MV-4-11 (cell line): ENCODE results near the gene USP17L13.
"Not testable (repeated sequence)": the region's sequence is repeated elsewhere in the genome, so short reads cannot be mapped to it uniquely, and the experiment has no call there.

ENCODE experiments used
- DNase-seq: peaks from one replicate; lab custom pipeline; 2025; lab: John Stamatoyannopoulos, UW

Gene USP17L13, protein sequence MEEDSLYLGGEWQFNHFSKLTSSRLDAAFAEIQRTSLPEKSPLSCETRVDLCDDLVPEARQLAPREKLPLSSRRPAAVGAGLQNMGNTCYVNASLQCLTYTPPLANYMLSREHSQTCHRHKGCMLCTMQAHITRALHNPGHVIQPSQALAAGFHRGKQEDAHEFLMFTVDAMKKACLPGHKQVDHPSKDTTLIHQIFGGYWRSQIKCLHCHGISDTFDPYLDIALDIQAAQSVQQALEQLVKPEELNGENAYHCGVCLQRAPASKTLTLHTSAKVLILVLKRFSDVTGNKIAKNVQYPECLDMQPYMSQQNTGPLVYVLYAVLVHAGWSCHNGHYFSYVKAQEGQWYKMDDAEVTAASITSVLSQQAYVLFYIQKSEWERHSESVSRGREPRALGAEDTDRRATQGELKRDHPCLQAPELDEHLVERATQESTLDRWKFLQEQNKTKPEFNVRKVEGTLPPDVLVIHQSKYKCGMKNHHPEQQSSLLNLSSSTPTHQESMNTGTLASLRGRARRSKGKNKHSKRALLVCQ

DNA sequence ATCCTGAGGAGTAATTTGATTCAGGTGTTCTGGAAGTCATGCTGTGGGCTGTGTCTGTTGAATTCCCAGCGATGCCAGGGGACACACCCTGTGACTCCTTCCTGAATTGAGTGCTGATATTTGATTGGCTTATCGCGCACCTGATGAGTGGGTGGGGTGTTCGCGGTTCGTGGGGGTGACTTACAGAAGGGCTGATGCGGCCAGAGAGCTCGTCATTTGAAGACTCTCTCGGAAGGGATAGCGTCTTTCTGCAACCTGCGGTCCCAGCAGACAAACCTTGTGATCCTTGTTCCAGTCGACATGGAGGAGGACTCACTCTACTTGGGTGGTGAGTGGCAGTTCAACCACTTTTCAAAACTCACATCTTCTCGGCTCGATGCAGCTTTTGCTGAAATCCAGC lies at the start of gene USP17L13:
TSS of gene USP17L13 (plus strand) at position 301 of the 400 bp plus-strand sequence. CDS start at position 301, 0 bp downstream.
- DNase-seq = not testable (repeated sequence)

DNA sequence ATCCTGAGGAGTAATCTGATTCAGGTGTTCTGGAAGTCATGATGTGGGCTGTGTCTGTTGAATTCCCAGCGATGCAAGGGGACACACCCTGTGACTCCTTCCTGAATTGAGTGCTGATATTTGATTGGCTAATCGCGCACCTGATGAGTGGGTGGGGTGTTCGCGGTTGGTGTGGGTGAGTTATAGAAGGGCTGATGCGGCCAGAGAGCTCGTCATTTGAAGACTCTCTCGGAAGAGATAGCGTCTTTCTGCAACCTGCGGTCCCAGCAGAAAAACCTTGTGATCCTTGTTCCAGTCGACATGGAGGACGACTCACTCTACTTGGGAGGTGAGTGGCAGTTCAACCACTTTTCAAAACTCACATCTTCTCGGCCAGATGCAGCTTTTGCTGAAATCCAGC lies 14.3 kb upstream of the USP17L13 start, which contains the start of gene USP17L10:
TSS of gene USP17L10 (plus strand) at position 301 of the 400 bp plus-strand sequence. CDS start at position 301, 0 bp downstream.
- DNase-seq = not testable (repeated sequence)

- DNase-seq = not testable (repeated sequence)
Observed at GRCh38 chr4:9214701-9215100, 10.0 kb upstream of the USP17L13 start.

DNA sequence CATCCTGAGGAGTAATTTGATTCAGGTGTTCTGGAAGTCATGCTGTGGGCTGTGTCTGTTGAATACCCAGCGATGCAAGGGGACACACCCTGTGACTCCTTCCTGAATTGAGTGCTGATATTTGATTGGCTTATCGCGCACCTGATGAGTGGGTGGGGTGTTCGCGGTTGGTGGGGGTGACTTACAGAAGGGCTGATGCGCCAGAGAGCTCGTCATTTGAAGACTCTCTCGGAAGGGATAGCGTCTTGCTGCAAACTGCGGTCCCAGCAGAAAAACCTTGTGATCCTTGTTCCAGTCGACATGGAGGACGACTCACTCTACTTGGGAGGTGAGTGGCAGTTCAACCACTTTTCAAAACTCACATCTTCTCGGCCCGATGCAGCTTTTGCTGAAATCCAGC lies 9.6 kb upstream of the USP17L13 start, which contains the start of gene USP17L11:
TSS of gene USP17L11 (plus strand) at position 301 of the 400 bp plus-strand sequence. CDS start at position 301, 0 bp downstream.
- DNase-seq = not testable (repeated sequence)

DNA sequence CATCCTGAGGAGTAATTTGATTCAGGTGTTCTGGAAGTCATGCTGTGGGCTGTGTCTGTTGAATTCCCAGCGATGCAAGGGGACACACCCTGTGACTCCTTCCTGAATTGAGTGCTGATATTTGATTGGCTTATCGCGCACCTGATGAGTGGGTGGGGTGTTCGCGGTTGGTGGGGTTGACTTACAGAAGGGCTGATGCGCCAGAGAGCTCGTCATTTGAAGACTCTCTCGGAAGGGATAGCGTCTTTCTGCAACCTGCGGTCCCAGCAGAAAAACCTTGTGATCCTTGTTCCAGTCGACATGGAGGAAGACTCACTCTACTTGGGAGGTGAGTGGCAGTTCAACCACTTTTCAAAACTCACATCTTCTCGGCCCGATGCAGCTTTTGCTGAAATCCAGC lies 4.8 kb upstream of the USP17L13 start, which contains the start of gene USP17L12:
TSS of gene USP17L12 (plus strand) at position 301 of the 400 bp plus-strand sequence. CDS start at position 301, 0 bp downstream.
- not testable (repeated sequence) for DNase-seq

GRCh38 chr4:9230249-9230648 lies 5.6 kb downstream of the USP17L13 start:
- not testable (repeated sequence) for DNase-seq

- DNase-seq = not testable (repeated sequence)
Observed at GRCh38 chr4:9234085-9234484, 9.4 kb downstream of the USP17L13 start, which contains the start of gene USP17L15. Gene USP17L15 (plus strand): TSS chr4:9234385. CDS start chr4:9234385, 0 bp downstream.

DNA sequence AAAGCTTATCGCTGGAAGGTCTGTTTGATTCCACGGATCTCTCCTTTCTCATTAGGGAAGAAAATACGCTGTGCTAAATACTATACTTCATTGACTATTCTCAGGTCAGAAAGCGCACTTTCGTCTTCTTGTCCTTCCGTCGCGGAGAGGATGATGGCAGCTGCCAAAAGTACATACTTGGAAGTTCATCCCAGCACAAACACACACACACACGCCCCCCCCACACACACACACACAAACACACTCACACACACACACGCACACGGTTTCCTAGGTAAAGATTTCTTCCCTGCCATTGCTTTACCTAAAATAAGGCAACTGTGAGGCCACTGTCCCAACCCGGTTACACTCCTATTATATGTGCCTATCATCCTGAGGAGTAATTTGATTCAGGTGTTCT lies 13.8 kb downstream of the USP17L13 start:
- not testable (repeated sequence) for DNase-seq

DNA sequence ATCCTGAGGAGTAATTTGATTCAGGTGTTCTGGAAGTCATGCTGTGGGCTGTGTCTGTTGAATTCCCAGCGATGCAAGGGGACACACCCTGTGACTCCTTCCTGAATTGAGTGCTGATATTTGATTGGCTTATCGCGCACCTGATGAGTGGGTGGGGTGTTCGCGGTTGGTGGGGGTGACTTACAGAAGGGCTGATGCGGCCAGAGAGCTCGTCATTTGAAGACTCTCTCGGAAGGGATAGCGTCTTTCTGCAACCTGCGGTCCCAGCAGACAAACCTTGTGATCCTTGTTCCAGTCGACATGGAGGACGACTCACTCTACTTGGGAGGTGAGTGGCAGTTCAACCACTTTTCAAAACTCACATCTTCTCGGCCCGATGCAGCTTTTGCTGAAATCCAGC lies 18.9 kb downstream of the USP17L13 start, which contains the start of gene USP17L17:
TSS of gene USP17L17 (plus strand) at position 301 of the 400 bp plus-strand sequence. CDS start at position 301, 0 bp downstream.
- not testable (repeated sequence) for DNase-seq

DNA sequence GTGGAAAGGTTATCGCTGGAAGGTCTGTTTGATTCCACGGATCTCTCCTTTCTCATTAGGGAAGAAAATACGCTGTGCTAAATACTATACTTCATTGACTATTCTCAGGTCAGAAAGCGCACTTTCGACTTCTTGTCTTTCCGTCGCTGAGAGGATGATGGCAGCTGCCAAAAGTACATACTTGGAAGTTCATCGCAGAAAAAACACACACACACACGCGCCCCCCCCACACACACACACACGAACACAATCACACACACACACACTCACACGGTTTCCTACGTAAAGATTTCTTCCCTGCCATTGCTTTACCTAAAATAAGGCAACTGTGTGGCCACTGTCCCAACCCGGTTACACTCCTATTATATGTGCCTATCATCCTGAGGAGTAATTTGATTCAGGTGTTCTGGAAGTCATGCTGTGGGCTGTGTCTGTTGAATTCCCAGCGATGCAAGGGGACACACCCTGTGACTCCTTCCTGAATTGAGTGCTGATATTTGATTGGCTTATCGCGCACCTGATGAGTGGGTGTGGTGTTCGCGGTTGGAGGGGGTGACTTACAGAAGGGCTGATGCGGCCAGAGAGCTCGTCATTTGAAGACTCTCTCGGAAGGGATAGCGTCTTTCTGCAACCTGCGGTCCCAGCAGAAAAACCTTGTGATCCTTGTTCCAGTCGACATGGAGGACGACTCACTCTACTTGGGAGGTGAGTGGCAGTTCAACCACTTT lies 23.4 kb downstream of the USP17L13 start, which contains the start of gene USP17L18:
TSS of gene USP17L18 (plus strand) at position 678 of the 728 bp plus-strand sequence. CDS start at position 678, 0 bp downstream.
- not testable (repeated sequence) for DNase-seq

DNA sequence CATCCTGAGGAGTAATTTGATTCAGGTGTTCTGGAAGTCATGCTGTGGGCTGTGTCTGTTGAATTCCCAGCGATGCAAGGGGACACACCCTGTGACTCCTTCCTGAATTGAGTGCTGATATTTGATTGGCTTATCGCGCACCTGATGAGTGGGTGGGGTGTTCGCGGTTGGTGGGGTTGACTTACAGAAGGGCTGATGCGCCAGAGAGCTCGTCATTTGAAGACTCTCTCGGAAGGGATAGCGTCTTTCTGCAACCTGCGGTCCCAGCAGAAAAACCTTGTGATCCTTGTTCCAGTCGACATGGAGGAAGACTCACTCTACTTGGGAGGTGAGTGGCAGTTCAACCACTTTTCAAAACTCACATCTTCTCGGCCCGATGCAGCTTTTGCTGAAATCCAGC lies 28.4 kb downstream of the USP17L13 start, which contains the start of gene USP17L19:
TSS of gene USP17L19 (plus strand) at position 301 of the 400 bp plus-strand sequence. CDS start at position 301, 0 bp downstream.
- not testable (repeated sequence) for DNase-seq

DNA sequence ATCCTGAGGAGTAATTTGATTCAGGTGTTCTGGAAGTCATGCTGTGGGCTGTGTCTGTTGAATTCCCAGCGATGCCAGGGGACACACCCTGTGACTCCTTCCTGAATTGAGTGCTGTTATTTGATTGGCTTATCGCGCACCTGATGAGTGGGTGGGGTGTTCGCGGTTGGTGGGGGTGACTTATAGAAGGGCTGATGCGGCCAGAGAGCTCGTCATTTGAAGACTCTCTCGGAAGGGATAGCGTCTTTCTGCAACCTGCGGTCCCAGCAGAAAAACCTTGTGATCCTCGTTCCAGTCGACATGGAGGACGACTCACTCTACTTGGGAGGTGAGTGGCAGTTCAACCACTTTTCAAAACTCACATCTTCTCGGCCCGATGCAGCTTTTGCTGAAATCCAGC lies 33.1 kb downstream of the USP17L13 start, which contains the start of gene USP17L20:
TSS of gene USP17L20 (plus strand) at position 301 of the 400 bp plus-strand sequence. CDS start at position 301, 0 bp downstream.
- DNase-seq = not testable (repeated sequence)

DNA sequence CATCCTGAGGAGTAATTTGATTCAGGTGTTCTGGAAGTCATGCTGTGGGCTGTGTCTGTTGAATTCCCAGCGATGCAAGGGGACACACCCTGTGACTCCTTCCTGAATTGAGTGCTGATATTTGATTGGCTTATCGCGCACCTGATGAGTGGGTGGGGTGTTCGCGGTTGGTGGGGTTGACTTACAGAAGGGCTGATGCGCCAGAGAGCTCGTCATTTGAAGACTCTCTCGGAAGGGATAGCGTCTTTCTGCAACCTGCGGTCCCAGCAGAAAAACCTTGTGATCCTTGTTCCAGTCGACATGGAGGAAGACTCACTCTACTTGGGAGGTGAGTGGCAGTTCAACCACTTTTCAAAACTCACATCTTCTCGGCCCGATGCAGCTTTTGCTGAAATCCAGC lies 37.9 kb downstream of the USP17L13 start, which contains the start of gene USP17L21:
TSS of gene USP17L21 (plus strand) at position 301 of the 400 bp plus-strand sequence. CDS start at position 301, 0 bp downstream.
- not testable (repeated sequence) for DNase-seq

DNA sequence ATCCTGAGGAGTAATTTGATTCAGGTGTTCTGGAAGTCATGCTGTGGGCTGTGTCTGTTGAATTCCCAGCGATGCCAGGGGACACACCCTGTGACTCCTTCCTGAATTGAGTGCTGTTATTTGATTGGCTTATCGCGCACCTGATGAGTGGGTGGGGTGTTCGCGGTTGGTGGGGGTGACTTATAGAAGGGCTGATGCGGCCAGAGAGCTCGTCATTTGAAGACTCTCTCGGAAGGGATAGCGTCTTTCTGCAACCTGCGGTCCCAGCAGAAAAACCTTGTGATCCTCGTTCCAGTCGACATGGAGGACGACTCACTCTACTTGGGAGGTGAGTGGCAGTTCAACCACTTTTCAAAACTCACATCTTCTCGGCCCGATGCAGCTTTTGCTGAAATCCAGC lies 42.6 kb downstream of the USP17L13 start, which contains the start of gene USP17L22:
TSS of gene USP17L22 (plus strand) at position 301 of the 400 bp plus-strand sequence. CDS start at position 301, 0 bp downstream.
- DNase-seq = not testable (repeated sequence)

DNA sequence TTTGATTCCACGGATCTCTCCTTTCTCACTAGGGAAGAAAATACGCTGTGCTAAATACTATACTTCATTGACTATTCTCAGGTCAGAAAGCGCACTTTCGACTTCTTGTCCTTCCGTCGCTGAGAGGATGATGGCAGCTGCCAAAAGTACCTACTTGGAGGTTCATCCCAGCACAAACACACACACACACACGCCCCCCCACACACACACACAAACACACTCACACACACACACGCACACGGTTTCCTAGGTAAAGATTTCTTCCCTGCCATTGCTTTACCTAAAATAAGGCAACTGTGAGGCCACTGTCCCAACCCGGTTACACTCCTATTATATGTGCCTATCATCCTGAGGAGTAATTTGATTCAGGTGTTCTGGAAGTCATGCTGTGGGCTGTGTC lies 47.0 kb downstream of the USP17L13 start:
- DNase-seq = not testable (repeated sequence)
